ENCODE results near the gene DENND5A.

Gene DENND5A

GRCh38 chr11:9265211-9266131 lies at the start of gene DENND5A:
DENND5A (minus strand) TSS chr11:9265350; CDS start chr11:9265069, 281 bp downstream.
- DNase-seq (ENCODE audit: low spot score) = peak; percentile 98

- DNase-seq (ENCODE audit: low spot score) = peak; percentile 96
Observed at GRCh38 chr11:9314291-9315077, 49.3 kb upstream of the DENND5A start, which contains the start of gene TMEM41B. TMEM41B (minus strand) TSS chr11:9314593; CDS start chr11:9314441, 152 bp downstream.

GRCh38 chr11:9313648-9314290 lies 48.6 kb upstream of the DENND5A start:
- no peak for DNase-seq (ENCODE audit: low spot score)

GRCh38 chr11:9310485-9311090 lies 45.4 kb upstream of the DENND5A start:
- no peak for DNase-seq (ENCODE audit: low spot score)

- DNase-seq (ENCODE audit: low spot score) = no peak
Observed at GRCh38 chr11:9304178-9304577, 39.0 kb upstream of the DENND5A start.

DNA sequence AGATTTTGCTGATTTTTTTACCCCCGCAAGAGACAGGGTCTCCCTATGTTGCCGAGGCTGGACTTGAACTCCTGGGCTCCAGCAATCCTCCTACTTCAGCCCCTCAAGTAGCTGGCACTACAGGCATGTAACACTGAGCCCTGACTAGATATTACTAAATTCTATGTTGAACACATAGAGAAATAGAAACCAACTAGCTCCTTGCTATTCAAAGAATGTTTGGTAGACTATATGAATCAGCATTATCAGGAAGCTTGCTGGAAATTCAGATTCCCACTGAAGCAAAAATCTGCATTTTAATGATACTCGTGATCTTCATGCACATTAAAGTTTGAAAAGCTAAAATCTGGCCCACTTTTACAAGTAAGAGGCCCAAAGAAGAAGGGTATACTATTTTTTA lies 37.3 kb upstream of the DENND5A start:
- no peak for DNase-seq (ENCODE audit: low spot score)

- no peak for DNase-seq (ENCODE audit: low spot score)
Observed at GRCh38 chr11:9301720-9302119, 36.6 kb upstream of the DENND5A start.

GRCh38 chr11:9293646-9294045 lies 28.5 kb upstream of the DENND5A start:
- DNase-seq (ENCODE audit: low spot score) = no peak

DNA sequence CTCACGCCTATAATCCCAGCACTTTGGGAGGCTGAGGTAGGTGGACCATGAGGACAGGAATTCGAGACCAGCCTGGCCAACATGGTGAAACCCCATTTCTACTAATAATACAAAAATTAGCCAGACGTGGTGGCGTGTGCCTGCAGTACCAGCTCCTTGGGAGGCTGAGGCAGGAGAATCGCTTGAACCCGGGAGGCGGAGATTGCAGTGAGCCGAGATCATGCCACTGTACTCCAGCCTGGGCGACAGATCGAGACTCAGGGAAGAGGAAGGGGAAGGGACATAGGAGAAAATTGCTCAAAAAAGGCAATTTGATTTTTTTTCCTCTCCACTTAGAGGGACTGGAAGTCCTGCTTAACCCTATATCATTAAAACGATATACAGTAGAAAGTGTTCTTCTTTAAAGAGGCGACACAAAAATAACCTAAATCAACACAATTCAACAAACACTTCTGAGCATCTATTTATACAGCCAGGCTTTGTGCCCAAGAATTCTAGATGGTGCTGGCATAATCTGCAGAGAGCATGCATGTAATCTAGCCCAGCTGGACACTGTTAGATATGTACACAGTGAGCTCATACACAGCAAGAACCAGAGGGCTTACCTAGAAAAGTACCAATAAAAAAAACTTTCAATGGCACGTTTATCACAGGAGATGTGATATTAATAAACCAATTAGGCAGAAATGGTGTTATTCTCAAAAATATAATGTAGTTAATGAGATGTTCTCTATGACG lies 20.9 kb upstream of the DENND5A start:
- DNase-seq (ENCODE audit: low spot score) = no peak

- DNase-seq (ENCODE audit: low spot score) = no peak
Observed at GRCh38 chr11:9280655-9281301, 15.6 kb upstream of the DENND5A start.

- DNase-seq (ENCODE audit: low spot score) = no peak
Observed at GRCh38 chr11:9277176-9277575, 12.0 kb upstream of the DENND5A start.

GRCh38 chr11:9276571-9276970 lies 11.4 kb upstream of the DENND5A start:
- DNase-seq (ENCODE audit: low spot score) = no peak

DNA sequence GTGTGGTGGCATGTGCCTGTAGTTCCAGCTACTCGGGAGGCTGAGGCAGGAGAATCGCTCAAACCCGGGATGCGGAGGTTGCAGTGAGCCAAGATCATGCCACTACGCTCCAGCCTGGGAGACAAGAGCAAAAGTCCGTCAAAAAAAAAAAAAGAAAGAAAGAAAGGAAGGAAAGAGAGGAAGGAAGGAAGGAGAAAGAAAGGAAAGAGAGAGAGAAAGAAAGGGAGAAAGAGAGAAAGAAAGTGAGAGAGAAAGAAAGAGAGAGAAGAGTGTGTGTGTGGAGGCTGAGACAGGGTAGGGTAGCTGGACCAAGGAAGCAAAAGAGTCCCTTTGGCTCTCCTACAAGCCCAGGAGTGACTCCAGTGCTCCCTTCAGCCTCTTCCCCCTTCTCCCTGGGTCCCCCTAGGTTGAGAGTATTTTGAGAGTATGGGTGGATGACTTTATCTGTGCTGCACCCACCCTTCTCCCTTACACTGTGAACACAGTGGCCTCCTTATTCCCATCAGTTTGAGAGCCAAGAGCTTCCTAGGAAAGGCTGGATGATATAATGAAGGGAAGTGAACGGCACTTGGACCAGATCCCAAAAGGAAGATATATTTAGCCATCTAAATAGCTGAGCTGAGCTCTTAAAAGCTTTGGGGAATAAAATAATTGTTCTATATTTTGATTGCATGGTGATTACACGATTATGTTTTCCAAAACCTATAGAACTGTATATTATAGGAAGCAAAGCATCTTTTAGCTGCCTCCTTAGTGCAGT lies 9.5 kb upstream of the DENND5A start:
- DNase-seq (ENCODE audit: low spot score) = no peak

DNA sequence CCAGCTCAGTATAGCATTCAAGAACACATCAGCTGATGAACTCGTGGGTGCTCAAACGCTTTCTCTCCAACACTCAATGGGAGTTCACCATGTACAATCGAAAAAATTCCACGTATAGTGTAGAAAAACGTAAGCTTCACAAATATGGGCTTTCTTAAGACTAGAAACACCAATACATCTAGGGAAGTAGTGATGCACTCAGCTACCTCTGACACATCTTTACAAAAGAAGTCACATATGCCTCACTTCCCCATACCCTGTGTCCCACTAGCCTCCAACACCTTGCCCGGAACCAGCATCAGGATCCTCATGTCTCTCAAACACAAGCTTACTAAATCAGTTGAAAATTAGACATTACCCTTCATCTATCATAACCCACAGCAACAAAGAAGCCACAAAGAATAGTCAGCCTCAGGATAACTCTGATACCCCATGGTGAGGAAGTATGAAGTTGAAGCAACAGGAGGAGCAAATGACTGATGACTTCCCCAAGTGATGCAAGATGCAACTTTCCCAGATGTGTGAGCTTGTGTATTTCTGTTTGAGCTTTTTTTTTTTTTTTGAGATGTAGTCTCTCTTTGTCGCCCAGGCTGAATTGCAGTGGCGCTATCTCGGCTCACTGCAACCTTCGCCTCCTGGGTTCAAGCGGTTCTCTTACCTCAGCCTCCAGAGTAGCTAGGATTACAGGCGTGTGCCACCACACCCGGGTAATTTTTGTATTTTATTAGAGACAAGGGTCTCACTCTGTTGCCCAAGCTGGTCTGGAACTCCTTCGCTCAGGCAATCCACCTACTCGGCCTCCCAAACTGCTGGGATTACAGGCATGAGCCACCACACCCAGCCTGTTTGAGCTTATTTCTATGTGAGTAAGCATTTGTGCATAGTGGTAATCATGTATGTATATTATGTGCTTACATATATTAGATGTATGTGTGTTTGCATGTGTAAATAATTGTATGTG lies 8.5 kb upstream of the DENND5A start:
- no peak for DNase-seq (ENCODE audit: low spot score)

DNA sequence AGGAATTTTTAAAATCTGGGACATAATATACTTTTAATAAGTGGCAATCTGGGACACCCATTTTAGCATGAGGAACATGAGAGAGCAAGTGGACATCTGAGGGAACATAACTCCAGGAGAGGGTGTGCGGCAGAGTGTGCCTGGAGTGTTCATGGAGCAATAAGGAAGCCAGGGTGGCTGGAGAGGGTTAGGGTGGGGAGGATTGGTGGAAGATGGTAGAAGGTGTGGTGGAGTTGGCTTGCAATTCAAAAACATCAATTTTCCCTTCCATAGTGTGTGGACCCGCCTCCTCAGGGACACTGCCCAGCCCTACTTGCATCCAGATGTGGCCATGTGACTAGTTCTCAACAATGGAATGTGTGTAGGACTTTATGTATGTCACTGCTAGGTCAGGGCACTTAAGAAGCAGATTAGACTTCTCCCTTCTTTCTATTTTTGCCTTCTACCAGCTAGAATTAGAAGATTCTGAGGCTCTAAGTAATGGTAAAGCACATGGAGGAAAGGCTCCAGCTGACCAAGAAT lies 4.4 kb upstream of the DENND5A start:
- no peak for DNase-seq (ENCODE audit: low spot score)

- no peak for DNase-seq (ENCODE audit: low spot score)
Observed at GRCh38 chr11:9267680-9268079, 2.5 kb upstream of the DENND5A start.

DNA sequence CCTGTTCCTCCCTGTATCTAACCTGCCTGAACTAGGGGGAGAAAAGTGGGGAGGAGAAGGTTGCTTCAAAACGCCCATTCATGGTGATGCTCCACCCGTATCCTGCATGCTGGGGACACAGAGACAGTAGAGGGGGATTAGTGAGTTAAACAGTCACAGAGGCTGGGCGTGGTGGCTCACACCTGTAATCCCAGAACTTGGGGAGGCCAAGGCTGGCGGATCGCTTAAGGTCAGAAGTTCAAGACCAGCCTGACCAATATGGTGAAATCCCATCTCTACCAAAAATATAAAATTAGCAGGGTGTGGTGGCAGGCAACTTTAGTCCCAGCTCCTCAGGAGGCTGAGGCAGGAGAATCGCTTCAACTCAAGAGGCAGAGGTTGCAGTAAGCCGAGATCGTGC lies 1.8 kb upstream of the DENND5A start:
- no peak for DNase-seq (ENCODE audit: low spot score)

DNA sequence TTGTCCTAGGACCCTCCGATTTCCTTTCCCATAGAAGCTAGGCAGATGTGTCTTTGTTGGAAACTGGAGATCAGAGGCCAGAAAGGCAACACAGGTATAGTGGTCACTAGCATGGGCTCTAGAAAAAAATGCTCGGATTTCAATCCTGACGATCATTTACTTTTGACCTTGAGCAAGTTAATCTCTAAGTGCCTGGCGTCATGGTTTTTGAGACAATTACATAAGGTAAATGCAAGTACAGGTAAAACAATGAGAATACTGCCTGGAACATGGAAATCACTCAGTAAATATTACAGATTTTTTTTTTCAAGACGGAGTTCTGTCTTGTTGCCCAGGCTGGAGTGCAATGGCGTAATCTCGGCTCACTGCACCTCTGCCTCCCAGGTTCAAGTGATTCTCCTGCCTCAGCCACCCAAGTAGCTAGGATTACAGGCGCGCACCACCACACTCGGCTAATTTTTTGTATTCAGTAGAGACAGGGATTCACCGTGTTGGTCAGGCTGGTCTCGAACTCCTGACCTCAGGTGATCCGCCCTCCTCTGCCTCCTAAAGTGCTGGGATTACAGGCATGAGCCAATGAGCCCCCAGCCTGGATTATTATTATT lies 1.1 kb upstream of the DENND5A start:
- DNase-seq (ENCODE audit: low spot score) = no peak

Measured in HuH-7 (cell line).